Iris pigment epithelial cell (primary cell): ENCODE results near the gene LNPEP.

Source experiments
- DNase-seq: peaks from one replicate; pipeline ENCODE4 v3.0.0-alpha.2; 2011; ENCODE audit warnings: low read depth

The LNPEP gene

GRCh38 chr5:97000391-97000790 is 64.5 kb downstream of the LNPEP start:
- DNase-seq: no peak

- DNase-seq: peak; percentile 28
These were observed 67.1 kb downstream of the LNPEP start for GRCh38 chr5:97002983-97003382.

- peak; percentile 67 for DNase-seq
These were observed 68.7 kb downstream of the LNPEP start for GRCh38 chr5:97004423-97005060.

GRCh38 chr5:97006454-97007060 is 70.7 kb downstream of the LNPEP start:
- peak; percentile 67 for DNase-seq

GRCh38 chr5:97009212-97009898 is 73.5 kb downstream of the LNPEP start:
- peak; percentile 60 for DNase-seq

- DNase-seq: no peak
These were observed 74.0 kb downstream of the LNPEP start for GRCh38 chr5:97009921-97010320.

- no peak for DNase-seq
These were observed 74.7 kb downstream of the LNPEP start for GRCh38 chr5:97010606-97011005.

GRCh38 chr5:97011567-97011966 is 75.7 kb downstream of the LNPEP start:
- DNase-seq: no peak

GRCh38 chr5:97019435-97020117 is 83.7 kb downstream of the LNPEP start:
- DNase-seq: peak; percentile 82

GRCh38 chr5:97021416-97021815 is 85.5 kb downstream of the LNPEP start:
- DNase-seq: no peak

GRCh38 chr5:97022898-97023297 is 87.0 kb downstream of the LNPEP start:
- no peak for DNase-seq

GRCh38 chr5:97026721-97027120 is 90.8 kb downstream of the LNPEP start:
- no peak for DNase-seq

GRCh38 chr5:97037819-97038218 is 101.9 kb downstream of the LNPEP start:
- no peak for DNase-seq

GRCh38 chr5:97041239-97041638 is 105.4 kb downstream of the LNPEP start:
- no peak for DNase-seq

GRCh38 chr5:97042996-97043395 is 107.1 kb downstream of the LNPEP start:
- DNase-seq: no peak

GRCh38 chr5:97043511-97043910 is 107.6 kb downstream of the LNPEP start:
- no peak for DNase-seq

- peak; percentile 31 for DNase-seq
These were observed 108.2 kb downstream of the LNPEP start for GRCh38 chr5:97044052-97044451.

GRCh38 chr5:97046270-97046982 is 110.5 kb downstream of the LNPEP start:
- peak; percentile 55 for DNase-seq

GRCh38 chr5:97047076-97047475 is 111.2 kb downstream of the LNPEP start:
- no peak for DNase-seq

- no peak for DNase-seq
These were observed 113.3 kb downstream of the LNPEP start for GRCh38 chr5:97049175-97049574.

GRCh38 chr5:97056263-97056662 is 120.4 kb downstream of the LNPEP start:
- no peak for DNase-seq

- no peak for DNase-seq
These were observed 126.2 kb downstream of the LNPEP start for GRCh38 chr5:97062046-97062445.
